HepG2 (cell line): ENCODE measurements around the gene RNLS. TPM values are rescaled to one million over a fixed set of nuclear protein-coding genes. Genes with fewer than 3 reads are reported as not detected.

Experiments
- ATAC-seq: fragments of 200-7000 bp; cut with Tn5 transposase; 3 replicates; pipeline ENCODE4 v1.9.1; 2020; ENCODE audit warnings: mild to moderate bottlenecking, moderate library complexity
- BruUV-seq: library from RNA; stranded (reverse); fragments of 400-500 nt; replicated peaks from 2 replicates; lab custom pipeline; 2021; lab: Mats Ljungman, UMichigan
- CTCF ChIA-PET: fragments of 300-600 bp; formaldehyde crosslinking; extraction: SDS; loops from one replicate; lab custom pipeline; 2021; ENCODE audit warnings: low total read pairs, inconsistent platforms, low intra/inter-chr PET ratio; lab: Yijun Ruan, JAX
- POLR2A ChIA-PET: fragments of 350-600 bp; sonication (Branson Sonifier 250); formaldehyde crosslinking; loops from one replicate; lab custom pipeline; 2020; ENCODE audit warnings: antibody characterized with exemption, inconsistent platforms; lab: Yijun Ruan, JAX
- DNase-seq: peaks from one replicate; pipeline ENCODE4 v3.0.0-alpha.2; 2015; ENCODE audit warnings: low spot score
- FAIRE-seq: peaks from 3 replicates; lab custom pipeline; 2011; peaks lifted over from hg19 to GRCh38; lab: Jason Lieb, UNC
- H2AFZ ChIP-seq: one replicate; pipeline ENCODE4 v1.6.1; 2011; ENCODE audit warnings: low read length, inconsistent platforms
- H3K27ac ChIP-seq: fragments of 300-600 bp; 3 replicates; pipeline ENCODE4 v1.8.0; 2011; ENCODE audit warnings: mixed run types, mild to moderate bottlenecking, mixed read lengths, low read length, inconsistent platforms; ENCODE audit not compliant: insufficient read depth; ENCODE audit errors: extremely low read length
- H3K27me3 ChIP-seq, 2 experiments: fragments of 200-600 bp in 1 of 2; 2 replicates in 1 of 2; 3 replicates in 1 of 2; pipeline versions ENCODE4 v1.6.0 to v1.8.0; 2011; ENCODE audit warnings: low read length in 2 of 2, mild to moderate bottlenecking in 2 of 2, moderate library complexity in 2 of 2, inconsistent platforms in 1 of 2; ENCODE audit not compliant: insufficient read depth in 2 of 2, control insufficient read depth in 1 of 2
- H3K36me3 ChIP-seq, 2 experiments: fragments of 200-600 bp in 1 of 2; replicated peaks in 1 of 2; 2 replicates in 1 of 2; 3 replicates in 1 of 2; pipeline versions ENCODE4 v1.5.1 to v1.8.0; 2011; ENCODE audit warnings: low read length in 2 of 2, inconsistent platforms in 1 of 2; ENCODE audit not compliant: insufficient read depth in 2 of 2, control insufficient read depth in 1 of 2
- H3K4me1 ChIP-seq: 2 replicates; pipeline ENCODE4 v1.5.1; 2012; ENCODE audit warnings: low read length, inconsistent platforms; ENCODE audit not compliant: insufficient read depth
- H3K4me2 ChIP-seq: 2 replicates; pipeline ENCODE4 v1.6.0; 2011; ENCODE audit warnings: low read depth, low read length, inconsistent platforms
- H3K4me3 ChIP-seq, 3 experiments: fragments of 200-600 bp in 1 of 3; sonication (generic), shearing (Covaris generic) in 1 of 3; replicated peaks in 1 of 3; 2 replicates each; pipeline ENCODE4 v1.5.1; 2011 to 2016; ENCODE audit warnings: low read length in 3 of 3, inconsistent platforms in 2 of 3, low read depth in 2 of 3, mild to moderate bottlenecking in 2 of 3, control low read depth in 1 of 3, mixed read lengths in 1 of 3; ENCODE audit not compliant: insufficient read depth in 1 of 3
- H3K79me2 ChIP-seq: one replicate; pipeline ENCODE4 v1.6.1; 2011; ENCODE audit warnings: low read length, inconsistent platforms; ENCODE audit not compliant: insufficient read depth
- H3K9ac ChIP-seq: 2 replicates; pipeline ENCODE4 v1.6.0; 2011; ENCODE audit warnings: mild to moderate bottlenecking, low read depth, low read length, inconsistent platforms; ENCODE audit not compliant: insufficient read depth
- H3K9me3 ChIP-seq: 2 replicates; pipeline ENCODE4 v1.5.1; 2012; ENCODE audit warnings: mild to moderate bottlenecking, low read length
- H4K20me1 ChIP-seq: 2 replicates; pipeline ENCODE4 v1.6.0; 2011; ENCODE audit warnings: inconsistent platforms, mild to moderate bottlenecking, low read length, moderate library complexity; ENCODE audit not compliant: insufficient read depth
- ARHGAP35 ChIP-seq: sonication (generic); formaldehyde crosslinking; IDR thresholded peaks from 2 replicates; pipeline ENCODE4 v1.9.0; 2022; ENCODE audit warnings: mild to moderate bottlenecking, inconsistent platforms, moderate library complexity, missing genetic modification reagents, borderline replicate concordance
- DNMT3B ChIP-seq: conservative IDR thresholded peaks from 2 replicates; pipeline ENCODE4 v1.6.1; 2016; ENCODE audit warnings: missing biosample characterization, control low read depth
- FIP1L1 ChIP-seq: fragments of 200-400 bp; formaldehyde crosslinking; IDR thresholded peaks from 2 replicates; pipeline ENCODE4 v1.6.1; 2018; ENCODE audit warnings: low read depth, mild to moderate bottlenecking, low read length, moderate library complexity, borderline replicate concordance; ENCODE audit not compliant: insufficient read depth
- RCOR2 ChIP-seq: IDR thresholded peaks from 2 replicates; pipeline ENCODE4 v1.6.1; 2016; ENCODE audit warnings: missing biosample characterization, missing genetic modification reagents
- ZNF12 ChIP-seq: sonication (generic); formaldehyde crosslinking; IDR thresholded peaks from 2 replicates; pipeline ENCODE4 v1.5.0; 2020; ENCODE audit warnings: missing genetic modification reagents
- ZNF605 ChIP-seq: sonication (generic); formaldehyde crosslinking; IDR thresholded peaks from 2 replicates; pipeline ENCODE4 v1.8.0; 2022; ENCODE audit warnings: mild to moderate bottlenecking, missing genetic modification reagents
- ZNF766 ChIP-seq: sonication (generic); formaldehyde crosslinking; IDR thresholded peaks from 2 replicates; pipeline ENCODE4 v1.5.0; 2020; ENCODE audit warnings: missing genetic modification reagents, borderline replicate concordance
- ZNF792 ChIP-seq: IDR thresholded peaks from 2 replicates; pipeline ENCODE4 v1.6.1; 2016
- WGBS: methylation state at CpG from one replicate; pipeline ENCODE4 v1.1.6; 2017; ENCODE audit warnings: low lambda C conversion rate; 5-methylcytosine and 5-hydroxymethylcytosine counted together
- in situ Hi-C: cut with HindIII; loops from 2 replicates; pipeline ENCODE4 v1.10.0; 2017; ENCODE audit warnings: low pct_unique_long_range_greater_than_20kb; ENCODE audit not compliant: extremely low pct_ligation_motif_present
- intact Hi-C: fragments of 100-400 bp; cut with micrococcal nuclease; formaldehyde crosslinking; loops from one replicate; pipeline ENCODE4 v1.10.0; 2022; ENCODE audit not compliant: unreplicated experiment
- polyA plus RNA-seq, 8 experiments: library from polyadenylated mRNA; depleted of rRNA in 3 of 8; stranded (reverse) in 7 of 8; unstranded in 1 of 8; fragments of >200 nt; fragmentation: Illumina TruSeq in 4 of 8; extraction: Trizol in 4 of 8; gene quantifications; 2 replicates each; pipeline versions ENCODE4 v1.2.1 to v1.2.3, GENCODE V29; 2011 to 2016; ENCODE audit warnings: low read depth in 4 of 8, missing spikeins in 1 of 8, mixed read lengths in 1 of 8; ENCODE audit not compliant: insufficient read depth in 1 of 8
- total RNA-seq, 5 experiments: library from RNA; depleted of rRNA; stranded (reverse); fragments of >200 nt; fragmentation: Illumina TruSeq; extraction: Trizol; gene quantifications; 2 replicates each; pipeline ENCODE4 v1.2.3, GENCODE V29; 2016; ENCODE audit warnings: low read depth in 1 of 5
- TF ChIP-seq, protein P1 (sequence below): sonication (generic); formaldehyde crosslinking; IDR thresholded peaks from 2 replicates; pipeline ENCODE4 v1.4.0; 2020; ENCODE audit warnings: mild to moderate bottlenecking, missing genetic modification reagents
- TF ChIP-seq, protein P2 (sequence below): sonication (generic); formaldehyde crosslinking; IDR thresholded peaks from 2 replicates; pipeline ENCODE4 v1.4.0; 2020; ENCODE audit warnings: missing genetic modification reagents, mild to moderate bottlenecking, borderline replicate concordance

Gene RNLS
- total and polyA plus RNA-seq, 2 of the 13 experiments (the other 11 are each of a cell fraction or from before 2014, with no cell fraction given) = not detected

DNA sequence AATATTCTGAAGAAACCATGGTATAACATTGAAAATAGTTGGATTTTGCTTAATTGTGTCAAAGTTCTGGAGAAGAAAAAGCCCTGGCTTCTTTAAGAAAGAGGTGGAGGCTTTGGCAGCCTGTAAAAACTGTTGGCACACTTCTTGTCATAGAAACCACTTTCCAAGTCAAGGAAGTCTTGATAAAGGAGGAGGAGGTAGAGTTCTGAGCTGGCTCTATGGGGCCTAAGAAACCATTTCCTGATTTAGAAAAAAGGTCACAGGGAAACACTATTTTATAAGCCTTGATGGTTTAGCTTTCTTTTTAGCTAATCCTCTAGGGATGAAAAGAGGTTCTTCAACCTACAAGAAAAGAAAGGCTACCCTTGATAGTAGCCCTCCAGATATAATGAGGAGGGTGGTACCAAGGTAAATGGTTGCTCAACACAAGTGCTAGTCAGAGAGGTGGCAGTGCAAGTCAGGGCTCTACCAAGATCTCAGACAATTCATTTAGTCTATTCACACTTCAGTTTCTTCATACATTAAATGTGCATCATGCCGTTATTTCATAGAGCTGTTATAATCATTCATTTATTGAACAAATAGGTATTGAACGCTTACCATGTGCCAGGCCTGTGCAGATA is 346.9 kb downstream of the RNLS start:
- H3K9me3 ChIP-seq = no peaks in the 10 kb centered on the region
- H2AFZ ChIP-seq = no peak overlapping the region
- no peak for ATAC-seq
- BruUV-seq = no TSS peak
- H3K27ac ChIP-seq = no peak overlapping the region
- no peak overlapping the region for H3K4me3 ChIP-seq
- FAIRE-seq = no peak
- no peaks in the 10 kb centered on the region for H3K4me1 ChIP-seq
- ChIA-PET CTCF (no interaction called here), POLR2A (no interaction called here)
- intact Hi-C loops (no loop called here), in situ Hi-C loops (no loop called here)
- 55% methylated on average over 2 of the region's 2 CpGs for WGBS
- H3K4me2 ChIP-seq = no peak overlapping the region
- H3K27me3 ChIP-seq = no peaks in the 10 kb centered on the region
- no peak overlapping the region for H3K9ac ChIP-seq
- no peaks in the 10 kb centered on the region for H4K20me1 ChIP-seq
- no peaks in the 10 kb centered on the region for H3K36me3 ChIP-seq
- DNase-seq = no peak
- H3K79me2 ChIP-seq = no peaks in the 10 kb centered on the region
- TF ChIP-seq DNMT3B (CRISPR knock-in tag) (no peak), ZNF792 (CRISPR knock-in tag) (no peak), ZNF766 (CRISPR knock-in tag) (no peak), RCOR2 (CRISPR knock-in tag) (no peak)
- TF ChIP-seq, protein P1, sequence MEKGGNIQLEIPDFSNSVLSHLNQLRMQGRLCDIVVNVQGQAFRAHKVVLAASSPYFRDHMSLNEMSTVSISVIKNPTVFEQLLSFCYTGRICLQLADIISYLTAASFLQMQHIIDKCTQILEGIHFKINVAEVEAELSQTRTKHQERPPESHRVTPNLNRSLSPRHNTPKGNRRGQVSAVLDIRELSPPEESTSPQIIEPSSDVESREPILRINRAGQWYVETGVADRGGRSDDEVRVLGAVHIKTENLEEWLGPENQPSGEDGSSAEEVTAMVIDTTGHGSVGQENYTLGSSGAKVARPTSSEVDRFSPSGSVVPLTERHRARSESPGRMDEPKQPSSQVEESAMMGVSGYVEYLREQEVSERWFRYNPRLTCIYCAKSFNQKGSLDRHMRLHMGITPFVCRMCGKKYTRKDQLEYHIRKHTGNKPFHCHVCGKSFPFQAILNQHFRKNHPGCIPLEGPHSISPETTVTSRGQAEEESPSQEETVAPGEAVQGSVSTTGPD = no peak

DNA sequence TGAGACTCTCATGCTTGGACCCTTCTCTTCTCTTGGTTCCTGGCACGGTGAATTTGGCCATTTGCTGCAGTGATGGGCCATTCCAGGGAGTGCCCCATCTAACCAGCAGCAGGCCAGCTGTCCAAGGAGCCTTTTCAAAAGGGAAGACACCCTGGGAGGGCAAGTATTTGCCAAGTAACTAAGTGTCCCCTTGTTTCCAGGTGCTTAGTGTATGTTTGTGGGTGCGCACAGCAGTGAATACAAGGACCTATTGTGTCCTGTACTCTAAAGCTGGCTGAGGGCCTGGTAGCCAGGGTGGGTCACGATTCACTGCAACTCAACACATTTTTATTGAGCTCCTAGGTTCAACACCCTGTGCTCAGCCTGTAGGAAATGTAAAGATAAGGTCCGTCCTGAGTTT is 348.8 kb downstream of the RNLS start:
- CTCF ChIA-PET = no interaction called here
- Histone ChIP-seq H3K27ac (no peak overlapping the region), H3K36me3 (no peaks in the 10 kb centered on the region), H3K9ac (no peak overlapping the region), H2AFZ (no peak overlapping the region), H3K4me2 (no peak overlapping the region), H3K27me3 (no peaks in the 10 kb centered on the region), H3K4me1 (no peaks in the 10 kb centered on the region), H3K79me2 (no peaks in the 10 kb centered on the region), H3K4me3 (no peak overlapping the region), H4K20me1 (no peaks in the 10 kb centered on the region), H3K9me3 (no peaks in the 10 kb centered on the region)
- POLR2A ChIA-PET = no interaction called here
- intact Hi-C loops (no loop called here), in situ Hi-C loops (no loop called here)
- no peak for DNase-seq
- WGBS = 27% methylated on average over 4 of the region's 4 CpGs
- TF ChIP-seq, protein P2, sequence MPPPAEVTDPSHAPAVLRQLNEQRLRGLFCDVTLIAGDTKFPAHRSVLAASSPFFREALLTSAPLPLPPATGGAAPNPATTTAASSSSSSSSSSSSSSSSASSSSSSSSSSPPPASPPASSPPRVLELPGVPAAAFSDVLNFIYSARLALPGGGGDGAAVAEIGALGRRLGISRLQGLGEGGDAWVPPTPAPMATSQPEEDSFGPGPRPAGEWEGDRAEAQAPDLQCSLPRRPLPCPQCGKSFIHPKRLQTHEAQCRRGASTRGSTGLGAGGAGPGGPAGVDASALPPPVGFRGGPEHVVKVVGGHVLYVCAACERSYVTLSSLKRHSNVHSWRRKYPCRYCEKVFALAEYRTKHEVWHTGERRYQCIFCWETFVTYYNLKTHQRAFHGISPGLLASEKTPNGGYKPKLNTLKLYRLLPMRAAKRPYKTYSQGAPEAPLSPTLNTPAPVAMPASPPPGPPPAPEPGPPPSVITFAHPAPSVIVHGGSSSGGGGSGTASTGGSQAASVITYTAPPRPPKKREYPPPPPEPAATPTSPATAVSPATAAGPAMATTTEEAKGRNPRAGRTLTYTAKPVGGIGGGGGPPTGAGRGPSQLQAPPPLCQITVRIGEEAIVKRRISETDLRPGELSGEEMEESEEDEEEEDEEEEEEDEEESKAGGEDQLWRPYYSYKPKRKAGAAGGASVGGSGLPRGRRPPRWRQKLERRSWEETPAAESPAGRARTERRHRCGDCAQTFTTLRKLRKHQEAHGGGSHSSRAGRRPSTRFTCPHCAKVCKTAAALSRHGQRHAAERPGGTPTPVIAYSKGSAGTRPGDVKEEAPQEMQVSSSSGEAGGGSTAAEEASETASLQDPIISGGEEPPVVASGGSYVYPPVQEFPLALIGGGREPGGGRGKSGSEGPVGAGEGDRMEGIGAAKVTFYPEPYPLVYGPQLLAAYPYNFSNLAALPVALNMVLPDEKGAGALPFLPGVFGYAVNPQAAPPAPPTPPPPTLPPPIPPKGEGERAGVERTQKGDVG (CRISPR knock-in tag) = no peak
- no peak for TF ChIP-seq ARHGAP35 (CRISPR knock-in tag)
- TF ChIP-seq ZNF12 (CRISPR knock-in tag) = no peak
- TF ChIP-seq FIP1L1 = no peak
- no peak for TF ChIP-seq ZNF605 (CRISPR knock-in tag)
- no peak for ATAC-seq
- no TSS peak for BruUV-seq
- no peak for FAIRE-seq
